Muscle of leg (tissue), 11 donors: Measurements from ENCODE around the gene GNAO1. TPM values are rescaled to one million over a fixed set of nuclear protein-coding genes. Genes with fewer than 3 reads are reported as not detected.

Source experiments
- DNase-seq: peaks from one replicate; pipeline ENCODE4 v3.0.0; 2013
- H3K27ac ChIP-seq: one replicate; pipeline ENCODE4 v1.5.1; 2013; ENCODE audit warnings: mild to moderate bottlenecking, low read length, control low read depth
- H3K27me3 ChIP-seq: one replicate; pipeline ENCODE4 v1.6.1; 2013; ENCODE audit warnings: low read length; ENCODE audit not compliant: control insufficient read depth, insufficient read depth
- H3K36me3 ChIP-seq: one replicate; pipeline ENCODE4 v1.6.1; 2013; ENCODE audit warnings: low read length; ENCODE audit not compliant: control insufficient read depth, insufficient read depth
- H3K4me1 ChIP-seq: one replicate; pipeline ENCODE4 v1.6.1; 2013; ENCODE audit warnings: low read length; ENCODE audit not compliant: control insufficient read depth, insufficient read depth
- H3K4me3 ChIP-seq: one replicate; pipeline ENCODE4 v1.5.1; 2013; ENCODE audit warnings: low read length, control low read depth
- H3K9me3 ChIP-seq: replicated peaks from 2 replicates; pipeline ENCODE4 v1.6.1; 2013; ENCODE audit warnings: low read depth, low read length; ENCODE audit not compliant: control insufficient read depth
- WGBS: methylation state at CpG from one replicate; pipeline ENCODE4 v1.1.5; 2013; ENCODE audit warnings: missing lambda C conversion rate; ENCODE audit not compliant: insufficient coverage; 5-methylcytosine and 5-hydroxymethylcytosine counted together
- polyA plus RNA-seq, 8 donors: library from polyadenylated mRNA; unstranded; fragments of 120-200 nt; gene quantifications; one replicate each; pipeline versions ENCODE4 v1.2.1 to v1.2.3, GENCODE V29; 2013; ENCODE audit warnings: inconsistent platforms in 1 of 8, low replicate concordance in 1 of 8; ENCODE audit not compliant: insufficient read length in 8 of 8, insufficient read depth in 1 of 8
- total RNA-seq: library from RNA; stranded (reverse); fragments of 120-200 nt; gene quantifications from one replicate; pipeline ENCODE4 v1.2.4, GENCODE V29; 2013

Gene GNAO1
- total and polyA plus RNA-seq, 9 donors = 0.49 to 3.2 (median 2.1) TPM

GRCh38 chr16:56351481-56351880 is 160.2 kb downstream of the GNAO1 start:
- no peaks in the 10 kb centered on the region for H3K27me3 ChIP-seq
- no peaks in the 10 kb centered on the region for H3K9me3 ChIP-seq
- no peak overlapping the region for H3K27ac ChIP-seq
- H3K4me1 ChIP-seq = peaks cover 7% of the 10 kb centered on the region
- 100% methylated on average over 2 of the region's 6 CpGs for WGBS
- no peak overlapping the region for H3K4me3 ChIP-seq
- H3K36me3 ChIP-seq = no peaks in the 10 kb centered on the region
- no peak for DNase-seq

DNA sequence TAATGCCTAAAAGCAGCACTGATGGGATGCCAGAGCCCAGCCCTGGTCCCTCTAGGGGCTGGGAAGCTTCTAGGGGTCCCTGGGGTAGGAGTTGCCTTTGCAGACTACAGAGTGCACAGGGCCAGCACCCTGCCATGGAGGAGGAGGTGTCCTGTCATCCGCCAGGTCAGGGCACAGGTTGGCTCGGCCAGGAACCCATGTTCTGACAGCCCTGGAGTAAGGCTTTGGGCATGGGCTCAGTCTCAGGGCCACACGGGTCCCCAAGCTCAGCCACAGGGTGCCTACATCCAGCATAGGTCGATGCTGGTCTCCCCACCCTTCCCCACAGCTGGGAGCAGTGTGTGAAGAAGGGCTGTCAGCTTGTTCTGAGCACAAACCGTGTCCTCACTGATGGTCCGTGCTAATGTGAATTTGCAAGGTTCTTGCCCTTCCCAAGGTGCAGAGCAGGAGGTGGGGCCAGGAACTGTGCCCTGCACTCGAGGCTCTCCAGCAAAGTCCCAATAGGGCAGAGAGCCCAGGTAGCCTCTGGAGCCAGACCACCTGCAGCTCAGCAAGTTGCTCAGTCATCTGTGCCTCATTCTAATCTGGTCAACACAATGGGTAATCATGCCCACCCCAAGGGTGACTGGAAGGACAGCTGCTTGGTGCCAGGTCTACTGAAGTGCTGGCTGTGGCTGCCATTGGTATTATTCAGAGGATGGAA is 161.2 kb downstream of the GNAO1 start:
- Histone ChIP-seq H3K9me3 (no peaks in the 10 kb centered on the region), H3K36me3 (no peaks in the 10 kb centered on the region), H3K4me3 (no peak overlapping the region), H3K4me1 (peaks cover 4% of the 10 kb centered on the region), H3K27me3 (no peaks in the 10 kb centered on the region), H3K27ac (no peak overlapping the region)
- DNase-seq = no peak
- WGBS = 64% methylated on average over 6 of the region's 7 CpGs

DNA sequence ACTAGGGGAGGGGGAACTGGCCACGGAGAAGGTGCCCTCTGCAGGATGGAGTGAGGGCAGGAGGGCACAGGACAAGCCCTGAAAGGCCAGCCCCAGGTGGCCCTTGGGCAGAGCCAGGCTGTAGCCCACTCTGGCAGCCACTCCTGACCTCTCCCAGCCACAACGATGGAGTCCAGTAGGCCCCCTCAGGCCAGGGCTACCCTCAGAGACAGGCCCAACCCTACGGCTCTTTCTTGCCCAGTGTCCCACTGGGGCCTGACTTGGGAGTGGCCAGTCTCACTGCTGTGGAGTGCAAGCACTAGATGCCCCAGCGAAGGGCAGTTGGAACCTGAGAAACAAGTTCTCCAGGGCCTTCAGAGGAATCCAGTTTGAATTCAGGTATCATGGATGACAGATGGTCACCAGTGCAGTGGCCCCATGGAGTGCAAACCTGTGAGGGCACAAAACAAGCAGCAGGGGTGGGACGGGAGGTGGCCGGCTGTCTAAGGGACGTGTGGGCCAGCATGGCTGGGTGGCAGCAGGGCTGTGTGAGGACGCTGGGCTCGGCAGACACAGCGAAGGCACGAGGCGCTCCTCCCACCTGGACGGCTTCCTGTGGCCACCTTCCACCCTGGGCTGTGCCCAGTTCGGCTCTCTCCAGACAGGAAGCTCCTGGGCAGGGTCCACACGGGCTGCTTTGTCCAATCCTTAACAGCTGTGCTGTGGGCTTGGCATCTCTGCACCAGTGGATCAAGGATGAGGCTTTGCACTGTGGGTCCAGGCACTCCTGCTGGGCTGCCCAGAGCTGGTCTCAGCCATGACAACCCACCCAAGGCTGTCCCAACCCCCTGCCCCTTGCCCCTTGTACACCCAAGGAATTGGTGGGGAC is 162.0 kb downstream of the GNAO1 start:
- Histone ChIP-seq H3K27me3 (no peaks in the 10 kb centered on the region), H3K9me3 (no peaks in the 10 kb centered on the region), H3K4me3 (no peak overlapping the region), H3K4me1 (peaks cover 4% of the 10 kb centered on the region), H3K36me3 (no peaks in the 10 kb centered on the region), H3K27ac (no peak overlapping the region)
- WGBS = 80% methylated on average over 15 of the region's 15 CpGs
- DNase-seq = no peak

DNA sequence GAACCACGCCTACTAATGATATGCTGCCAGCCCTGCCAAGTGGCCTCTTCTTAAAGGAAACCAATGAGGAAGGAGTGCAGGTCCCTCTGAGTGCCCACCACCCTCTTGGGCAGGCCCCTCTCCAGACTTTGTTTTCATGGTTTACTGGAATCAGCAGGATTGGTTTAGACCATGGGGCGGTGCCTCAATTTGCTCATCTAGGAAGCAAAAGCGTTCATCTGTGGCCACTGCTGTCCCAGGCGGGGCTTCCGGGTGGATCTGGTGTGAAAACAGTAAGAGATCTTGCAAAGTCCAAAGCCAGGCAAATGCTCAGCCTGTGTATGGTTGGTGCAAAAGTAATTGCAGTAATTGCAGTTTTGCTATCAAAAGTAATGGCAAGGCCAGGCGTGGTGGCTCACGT is 162.7 kb downstream of the GNAO1 start:
- H3K9me3 ChIP-seq = no peaks in the 10 kb centered on the region
- 97% methylated on average over 5 of the region's 7 CpGs for WGBS
- H3K4me3 ChIP-seq = no peak overlapping the region
- no peak overlapping the region for H3K27ac ChIP-seq
- H3K36me3 ChIP-seq = no peaks in the 10 kb centered on the region
- H3K4me1 ChIP-seq = peaks cover 4% of the 10 kb centered on the region
- H3K27me3 ChIP-seq = no peaks in the 10 kb centered on the region
- no peak for DNase-seq

GRCh38 chr16:56354746-56355145 is 163.5 kb downstream of the GNAO1 start:
- H3K9me3 ChIP-seq = no peaks in the 10 kb centered on the region
- no peak for DNase-seq
- WGBS = 90% methylated on average over 12 of the region's 17 CpGs

GRCh38 chr16:56355221-56355620 is 163.9 kb downstream of the GNAO1 start:
- DNase-seq = no peak
- H3K4me1 ChIP-seq = peaks cover 4% of the 10 kb centered on the region
- H3K9me3 ChIP-seq = no peaks in the 10 kb centered on the region
- no peak overlapping the region for H3K27ac ChIP-seq
- no peaks in the 10 kb centered on the region for H3K36me3 ChIP-seq
- WGBS = 97% methylated on average over 6 of the region's 9 CpGs
- no peak overlapping the region for H3K4me3 ChIP-seq
- no peaks in the 10 kb centered on the region for H3K27me3 ChIP-seq

More at GRCh38 chr16:56354746-56355145, 163.5 kb downstream of the GNAO1 start:
- peaks cover 4% of the 10 kb centered on the region for H3K4me1 ChIP-seq
- no peak overlapping the region for H3K4me3 ChIP-seq
- H3K27ac ChIP-seq = no peak overlapping the region
- H3K36me3 ChIP-seq = no peaks in the 10 kb centered on the region
- no peaks in the 10 kb centered on the region for H3K27me3 ChIP-seq

- Histone ChIP-seq H3K27me3 (no peaks in the 10 kb centered on the region), H3K36me3 (peaks cover 5% of the 10 kb centered on the region), H3K9me3 (no peaks in the 10 kb centered on the region), H3K27ac (peak overlapping the region; percentile 6), H3K4me3 (no peak overlapping the region), H3K4me1 (peaks cover 4% of the 10 kb centered on the region)
- DNase-seq = no peak
- WGBS = 100% methylated on average over 2 of the region's 14 CpGs
Observed at GRCh38 chr16:56355786-56356275, 164.5 kb downstream of the GNAO1 start.

- peak overlapping the region; percentile 37 for H3K4me3 ChIP-seq
- 2% methylated on average over 13 of the region's 33 CpGs for WGBS
- peaks cover 5% of the 10 kb centered on the region for H3K36me3 ChIP-seq
- H3K9me3 ChIP-seq = no peaks in the 10 kb centered on the region
- H3K27ac ChIP-seq = no peak overlapping the region
- H3K4me1 ChIP-seq = peaks cover 4% of the 10 kb centered on the region
- DNase-seq = peak; percentile 89
- H3K27me3 ChIP-seq = no peaks in the 10 kb centered on the region
Observed at GRCh38 chr16:56356276-56357240, 165.3 kb downstream of the GNAO1 start.

- peaks cover 4% of the 10 kb centered on the region for H3K4me1 ChIP-seq
- peaks cover 10% of the 10 kb centered on the region for H3K36me3 ChIP-seq
- no peak overlapping the region for H3K27ac ChIP-seq
- DNase-seq = peak; percentile 77
- H3K4me3 ChIP-seq = peak overlapping the region; percentile 37
- no peaks in the 10 kb centered on the region for H3K9me3 ChIP-seq
- H3K27me3 ChIP-seq = no peaks in the 10 kb centered on the region
- WGBS = 75% methylated on average over 7 of the region's 13 CpGs
Observed at GRCh38 chr16:56357241-56357764, 166.0 kb downstream of the GNAO1 start.
